Activated CD8-positive, alpha-beta memory T cell treated with anti-CD3 and anti-CD28 coated beads, Interleukin-2, amount 50 U/mL, for 1 hour (primary cell): ENCODE results near the gene ZNF597.
A peak's percentile ranks its signal among the peaks of the same experiment; 100 is the strongest.

Source experiments
- DNase-seq: peaks from one replicate; pipeline ENCODE4 v3.0.0-alpha.2; 2020; ENCODE audit errors: extremely low read depth

ZNF597 gene

DNA sequence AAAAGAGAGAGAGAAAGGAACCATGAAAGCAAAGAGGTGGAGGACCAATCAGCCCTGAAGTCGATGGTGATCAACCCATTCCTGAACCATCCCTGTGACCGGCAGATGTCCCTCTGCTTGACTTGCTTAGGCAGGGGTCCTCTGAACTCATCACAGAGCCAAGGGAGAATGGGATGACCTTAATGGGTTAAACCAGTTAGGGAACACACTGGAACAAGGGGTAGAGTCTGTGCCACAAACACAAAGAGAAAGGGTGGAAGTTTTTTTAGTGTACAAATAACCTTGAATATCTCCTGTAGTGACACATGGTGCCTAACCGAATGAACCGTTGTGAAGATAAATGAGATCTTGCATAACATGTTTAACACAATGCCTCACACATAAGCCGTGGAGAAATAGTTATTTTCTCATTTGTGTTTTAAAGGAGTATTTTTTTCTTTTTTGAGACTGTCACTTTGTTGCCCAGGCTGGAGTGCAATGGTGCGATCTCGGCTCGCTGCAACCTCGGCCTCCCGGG lies 11.4 kb upstream of the ZNF597 start:
- DNase-seq = no peak

DNA sequence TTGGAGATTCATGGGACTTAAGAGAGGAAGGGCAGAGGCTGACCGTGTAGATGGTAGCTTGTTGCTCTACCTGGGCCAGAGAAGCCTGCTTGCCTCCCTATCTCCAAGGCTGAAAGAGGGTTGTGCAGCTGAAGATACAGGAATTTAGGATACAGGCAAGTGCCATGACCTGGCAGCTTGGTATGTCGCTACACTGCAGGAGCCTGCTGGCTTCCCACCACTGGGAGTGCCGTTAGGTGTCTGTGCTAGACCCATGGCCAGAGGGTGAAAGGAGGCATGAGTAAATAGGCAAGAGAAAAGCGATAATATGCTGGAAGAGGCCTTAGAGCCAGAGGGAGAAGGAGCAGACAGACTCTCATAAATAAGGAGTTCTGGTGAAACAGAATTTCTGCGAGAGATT lies 10.8 kb upstream of the ZNF597 start:
- no peak for DNase-seq

DNA sequence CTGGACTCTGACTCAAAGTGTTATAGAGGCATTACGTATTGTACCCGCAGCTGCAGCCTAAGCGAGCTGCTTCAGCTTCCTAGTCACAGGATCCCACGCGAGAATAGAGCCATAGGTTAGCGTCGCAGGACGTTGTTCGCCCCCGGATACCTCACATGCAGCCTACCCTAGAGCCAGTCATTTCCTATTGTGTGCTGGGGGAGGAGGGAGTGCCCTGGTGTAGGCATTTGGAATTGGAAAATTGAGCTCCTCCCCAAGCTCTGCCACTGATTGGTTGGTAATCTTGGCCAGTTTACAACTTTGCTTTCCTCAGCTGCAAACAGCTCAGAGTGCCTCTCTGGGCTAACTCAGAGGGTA lies 706 bp upstream of the ZNF597 start:
- DNase-seq = no peak

DNA sequence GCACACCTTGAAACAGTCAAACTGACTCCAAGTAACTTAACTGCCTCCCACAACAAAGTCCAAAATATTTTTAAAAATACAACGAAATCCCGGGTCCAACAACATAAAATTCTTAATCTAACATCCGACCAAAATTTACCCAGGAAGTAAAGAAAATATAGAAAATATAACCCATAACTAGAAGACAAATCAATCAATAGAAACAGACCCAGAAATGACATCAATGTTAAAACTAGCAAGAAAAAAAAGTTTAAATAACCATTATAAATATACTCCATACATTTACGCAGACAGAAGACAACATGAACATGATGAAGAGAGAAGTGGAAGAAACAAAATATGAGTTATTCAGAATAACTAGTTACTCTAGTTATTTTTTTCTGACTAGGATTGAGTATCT lies 3.7 kb downstream of the ZNF597 start:
- no peak for DNase-seq

DNA sequence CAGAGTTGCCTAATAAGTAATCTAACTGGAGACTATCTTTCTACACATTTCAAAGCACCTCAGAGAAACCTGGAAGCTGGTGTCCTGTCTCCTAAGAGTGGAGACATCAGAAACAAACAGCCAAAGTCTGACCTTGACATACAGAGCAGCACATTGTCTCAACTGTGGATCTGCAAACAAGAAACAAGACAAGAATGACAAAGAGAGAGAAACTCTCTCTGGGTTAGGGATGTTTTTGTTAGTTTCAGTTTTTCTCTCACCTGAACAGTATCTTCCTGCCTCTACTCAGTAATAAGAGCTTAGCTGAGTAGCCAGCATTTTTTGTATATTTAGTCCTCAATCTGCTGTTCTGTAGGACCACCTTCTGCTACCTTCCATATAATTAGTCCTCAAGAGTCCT lies 8.9 kb downstream of the ZNF597 start:
- DNase-seq = no peak

DNA sequence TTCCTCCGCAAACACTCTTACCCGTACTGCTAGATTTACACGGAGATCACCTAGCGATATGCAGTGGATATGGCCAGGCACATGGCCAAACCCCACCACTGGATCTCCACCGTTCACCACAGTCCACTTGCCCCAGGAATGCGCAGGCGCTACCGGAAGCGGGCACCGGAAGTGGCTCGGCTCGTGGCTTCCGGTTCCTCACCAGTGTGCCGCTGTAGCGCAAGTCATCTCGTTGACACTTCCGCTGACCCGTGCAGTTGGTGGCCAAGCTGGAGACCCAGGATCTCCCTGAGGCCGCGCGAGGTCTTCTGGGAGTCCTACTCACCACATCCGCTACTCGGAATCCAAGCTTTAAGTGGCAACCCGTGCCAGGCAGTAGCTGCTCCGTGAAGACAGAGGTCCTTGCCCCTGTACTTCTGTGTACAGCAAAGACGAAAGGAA lies 11.5 kb downstream of the ZNF597 start:
- DNase-seq = no peak

DNA sequence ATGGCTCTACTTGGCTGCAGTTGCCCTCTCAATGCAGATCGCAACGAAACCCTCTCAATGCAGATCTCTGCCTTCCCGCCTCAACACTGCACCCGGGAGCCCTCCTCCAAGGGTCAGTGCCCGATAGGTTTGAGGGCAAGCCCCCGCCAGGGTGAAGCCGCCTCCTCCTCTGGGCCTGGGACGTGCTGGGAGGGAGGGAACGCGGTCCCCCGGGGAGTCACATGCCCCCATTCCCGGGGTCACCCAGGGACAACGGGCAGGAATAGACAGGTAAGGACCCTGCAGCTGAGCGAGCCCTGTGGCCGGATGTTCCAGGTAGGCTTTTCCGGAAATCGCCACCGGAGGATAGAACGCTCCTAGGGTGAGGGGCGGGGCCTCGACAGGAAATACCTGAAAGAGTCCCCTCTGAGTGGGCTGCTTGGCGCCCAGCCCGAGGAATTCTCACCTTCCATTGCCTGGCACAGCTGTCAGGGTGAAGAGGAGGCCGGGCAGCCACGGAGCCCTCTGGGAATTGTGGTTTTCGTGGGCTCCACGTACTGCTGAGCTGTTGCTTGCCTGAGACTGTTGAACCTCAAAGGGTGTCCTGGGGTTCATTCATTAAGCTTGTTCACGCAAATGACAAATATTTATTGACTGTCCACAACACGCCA lies 29.4 kb downstream of the ZNF597 start:
- DNase-seq = no peak

DNA sequence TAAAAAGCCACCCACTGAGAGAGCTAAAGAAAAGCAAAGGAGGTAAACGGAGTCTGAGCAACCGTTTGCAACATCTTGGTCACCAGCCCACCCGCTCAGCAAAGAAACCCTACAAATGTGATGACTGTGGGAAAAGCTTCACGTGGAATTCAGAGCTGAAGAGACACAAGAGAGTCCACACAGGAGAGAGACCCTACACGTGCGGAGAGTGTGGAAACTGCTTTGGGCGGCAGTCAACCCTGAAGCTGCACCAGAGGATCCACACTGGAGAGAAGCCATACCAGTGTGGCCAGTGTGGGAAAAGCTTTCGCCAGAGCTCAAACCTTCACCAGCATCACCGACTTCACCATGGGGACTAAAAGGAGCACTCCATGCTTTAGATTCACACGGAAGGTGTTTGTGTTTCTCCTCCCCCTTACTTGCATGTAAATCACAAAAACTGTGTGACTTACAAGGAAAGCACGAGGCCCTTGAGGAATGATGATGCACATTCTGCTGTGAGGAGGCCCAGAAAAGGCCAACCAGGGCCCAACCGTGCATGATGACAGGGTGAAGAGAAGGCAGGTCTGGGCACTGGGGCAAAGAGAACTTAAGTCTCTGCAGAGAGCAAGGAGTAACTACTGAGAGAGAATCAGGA lies 34.6 kb downstream of the ZNF597 start:
- DNase-seq = no peak

DNA sequence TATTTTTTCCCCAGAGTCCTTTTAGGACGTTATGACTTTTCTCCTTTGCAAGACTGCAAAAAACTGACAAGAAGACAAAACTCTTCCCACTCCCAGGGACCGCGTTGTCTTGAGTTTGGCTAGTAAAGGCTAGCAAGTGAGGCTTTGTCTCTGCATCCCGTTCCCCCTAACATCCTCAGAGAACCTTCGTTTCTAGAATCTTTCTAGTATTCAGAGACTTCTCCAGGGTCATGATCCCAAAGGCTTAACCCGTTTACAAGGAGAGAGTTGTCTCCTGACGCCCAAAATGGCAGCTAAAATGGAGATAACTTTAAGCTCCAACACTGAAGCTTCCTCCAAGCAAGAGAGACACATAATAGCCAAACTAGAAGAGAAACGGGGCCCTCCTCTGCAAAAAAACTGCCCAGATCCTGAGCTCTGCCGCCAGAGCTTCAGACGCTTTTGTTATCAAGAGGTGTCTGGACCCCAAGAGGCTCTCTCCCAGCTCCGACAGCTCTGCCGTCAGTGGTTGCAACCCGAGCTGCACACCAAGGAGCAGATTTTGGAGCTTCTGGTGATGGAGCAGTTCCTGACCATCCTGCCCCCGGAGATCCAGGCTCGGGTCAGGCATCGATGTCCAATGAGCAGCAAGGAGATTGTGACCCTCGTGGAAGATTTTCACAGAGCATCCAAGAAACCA lies 41.4 kb downstream of the ZNF597 start:
- no peak for DNase-seq

DNA sequence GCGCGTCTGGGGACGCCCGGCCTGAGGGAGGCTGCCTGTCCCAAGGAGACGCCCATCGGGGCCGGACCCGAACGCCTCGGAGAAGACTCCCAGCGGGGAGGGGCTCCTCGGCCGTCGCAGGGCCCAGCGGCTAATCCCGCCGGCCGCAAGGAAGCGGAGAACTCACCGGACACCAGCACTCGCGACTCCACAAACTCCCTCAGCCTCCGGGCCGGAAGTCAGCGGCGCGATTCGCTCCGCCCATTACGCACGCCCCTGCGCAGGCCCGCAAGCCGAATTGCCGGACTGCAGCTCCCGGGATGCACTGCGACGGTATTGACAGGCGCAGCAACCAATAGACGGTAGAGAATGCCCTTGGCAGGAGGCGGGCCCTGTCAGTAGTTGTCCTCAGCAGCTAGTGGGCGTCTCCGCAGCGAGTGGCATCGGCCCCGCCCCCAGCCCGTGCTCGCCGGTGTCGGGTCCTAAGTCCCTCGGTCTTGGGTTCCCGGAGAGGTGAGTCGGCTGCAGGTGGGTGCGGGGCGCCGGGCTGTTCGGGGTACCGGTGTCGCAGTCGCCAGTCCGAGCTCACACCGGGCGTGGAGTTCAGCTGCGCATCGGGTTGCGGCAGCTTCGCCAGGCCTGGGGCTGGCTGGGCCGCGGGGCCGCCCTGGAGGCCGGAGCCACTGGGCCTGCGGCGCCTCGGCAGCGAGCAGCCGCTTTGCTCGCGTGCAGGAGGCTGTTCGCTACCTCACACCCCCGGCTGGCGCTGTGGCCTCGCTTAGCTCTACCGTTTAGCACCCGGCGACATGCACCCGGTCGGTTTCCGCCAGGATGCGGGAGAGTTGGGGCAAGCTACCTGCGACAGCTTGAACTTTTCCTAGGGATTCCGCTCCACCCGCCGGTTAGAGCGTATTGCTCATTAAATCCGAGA lies 42.3 kb downstream of the ZNF597 start, which contains the start of the genes ZNF174 and ZSCAN32:
TSS of gene ZNF174 (plus strand) at position 437 of the 910 bp plus-strand sequence. CDS start 790 bp downstream, outside the sequence.
TSS of gene ZSCAN32 (minus strand) at position 226 of the 910 bp plus-strand sequence. CDS start 3,447 bp downstream, outside the sequence.
- DNase-seq = peak; percentile 96

DNA sequence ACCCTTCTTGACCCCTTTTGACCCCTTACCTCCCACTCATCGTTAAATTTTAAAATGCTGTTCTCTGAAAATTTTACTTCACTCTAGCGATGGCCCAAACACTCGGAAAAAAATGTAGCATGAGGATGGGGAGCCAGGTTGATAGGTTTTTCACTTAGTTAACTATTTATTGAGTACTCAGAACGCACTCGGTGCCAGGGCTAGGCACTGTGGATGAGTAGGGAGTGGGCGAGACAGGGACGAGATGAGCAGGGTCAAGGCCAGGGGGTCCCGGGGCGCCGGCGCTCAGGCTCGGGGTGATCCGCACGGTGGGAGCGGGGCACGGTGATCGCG lies 42.9 kb downstream of the ZNF597 start:
- no peak for DNase-seq

DNA sequence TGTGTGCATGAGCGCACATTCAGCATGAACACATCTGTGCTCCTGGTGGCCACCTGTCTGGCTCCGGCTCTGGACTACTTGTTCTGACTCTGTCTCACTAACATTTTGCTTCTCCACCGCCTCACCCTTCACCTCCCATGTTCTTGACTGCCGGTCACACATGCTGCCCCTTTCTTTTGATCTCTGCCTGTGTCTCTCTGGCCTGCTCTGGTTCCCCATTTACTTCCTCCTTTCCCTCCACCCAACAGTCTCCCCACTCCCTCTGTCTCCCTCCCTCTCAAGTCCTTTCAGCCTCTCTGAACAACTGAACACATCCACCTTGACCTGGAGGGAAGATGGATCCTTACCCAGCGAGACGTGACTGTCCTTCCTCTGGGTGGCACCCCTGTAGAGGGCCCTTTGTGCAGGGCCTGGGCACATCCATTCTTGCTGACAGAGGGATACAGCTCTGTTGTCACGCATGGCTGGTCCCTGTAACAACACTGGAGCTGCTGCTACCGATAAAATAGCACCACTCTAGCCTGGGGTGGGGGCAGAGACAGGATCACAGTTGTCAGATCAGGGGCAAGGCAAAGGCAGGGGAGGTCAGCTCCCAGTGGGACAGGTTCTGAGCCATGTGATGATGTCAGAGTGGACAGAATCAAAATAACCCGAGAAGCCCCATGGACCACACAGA lies 53.5 kb downstream of the ZNF597 start:
- no peak for DNase-seq

DNA sequence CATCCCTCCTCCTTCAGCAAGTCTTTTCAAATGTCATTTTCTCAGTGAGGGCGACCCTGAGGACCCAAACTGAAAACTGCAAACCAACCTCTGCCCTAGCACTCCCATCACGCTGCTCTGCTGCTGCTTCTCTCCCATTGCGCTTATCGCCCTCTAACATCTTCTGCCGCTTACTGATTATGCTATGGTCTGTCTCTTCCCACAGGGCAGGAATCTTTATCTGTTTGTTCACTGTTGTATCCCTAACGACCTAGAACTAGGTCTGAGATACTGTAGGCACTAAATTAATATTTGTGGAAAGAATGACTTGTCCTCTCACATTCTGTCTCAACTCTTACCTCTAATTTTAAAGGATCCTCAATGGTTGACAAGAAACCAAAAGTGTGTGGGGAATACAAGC lies 55.0 kb downstream of the ZNF597 start:
- DNase-seq = no peak

DNA sequence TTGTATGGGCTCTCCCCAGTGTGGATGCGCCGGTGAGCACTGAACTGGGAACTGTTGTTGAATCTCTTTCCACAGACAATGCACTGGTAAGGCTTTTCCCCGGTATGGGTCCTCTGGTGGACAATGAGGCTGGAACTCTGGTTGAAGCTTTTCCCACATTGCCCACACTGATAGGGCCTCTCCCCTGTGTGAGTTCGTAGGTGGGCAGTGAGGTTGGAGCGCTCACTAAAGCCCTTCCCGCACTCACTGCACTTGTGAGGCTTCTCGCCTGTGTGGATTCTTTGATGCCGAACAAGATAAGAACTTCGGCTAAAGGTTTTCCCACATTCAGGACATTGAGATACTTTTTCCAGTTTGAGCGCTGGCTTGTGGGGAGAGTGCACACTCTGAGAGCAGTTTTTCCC lies 60.3 kb downstream of the ZNF597 start:
- no peak for DNase-seq
